HT1080 (cell line): ENCODE data around the gene CSMD2. TPM values are rescaled to one million over a fixed set of nuclear protein-coding genes. Genes with fewer than 3 reads are reported as not detected.

ENCODE experiments used
- DNase-seq: peaks from one replicate; pipeline ENCODE4 v3.0.0-alpha.2; 2015; ENCODE audit warnings: low read depth
- total RNA-seq: library from RNA; depleted of rRNA; stranded (reverse); fragments of >200 nt; shearing (Covaris generic); gene quantifications from 2 replicates; pipeline ENCODE4 v1.2.3, GENCODE V29; 2014

Gene CSMD2
- total RNA-seq, 1 experiment from 2014 or later = 2.3 TPM

GRCh38 chr1:33763406-33763805, 401.6 kb downstream of the CSMD2 start:
- DNase-seq = peak; percentile 85

GRCh38 chr1:33762962-33763361, 402.1 kb downstream of the CSMD2 start:
- no peak for DNase-seq

GRCh38 chr1:33762109-33762830, 402.8 kb downstream of the CSMD2 start:
- no peak for DNase-seq

DNA sequence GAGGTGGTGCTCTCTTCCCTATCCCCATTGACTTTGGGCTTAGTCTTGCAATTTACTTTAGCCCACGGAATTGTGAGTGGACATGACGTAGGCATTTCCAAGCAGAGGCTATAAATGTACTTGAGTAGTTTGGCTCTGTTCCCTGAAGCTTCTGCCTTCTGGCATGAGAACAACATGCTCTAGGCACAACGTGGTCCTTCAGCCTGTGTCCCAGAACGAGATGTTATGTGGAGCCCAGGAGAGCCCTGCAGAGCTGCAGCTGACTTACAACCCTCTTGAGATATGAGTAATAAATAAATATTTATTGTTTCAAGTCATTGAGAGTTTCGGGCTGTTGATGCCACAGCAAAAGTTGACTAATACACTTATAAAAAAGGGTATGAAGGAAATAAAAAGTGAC, 406.3 kb downstream of the CSMD2 start:
- DNase-seq = no peak

GRCh38 chr1:33753087-33753856, 411.8 kb downstream of the CSMD2 start:
- no peak for DNase-seq

DNA sequence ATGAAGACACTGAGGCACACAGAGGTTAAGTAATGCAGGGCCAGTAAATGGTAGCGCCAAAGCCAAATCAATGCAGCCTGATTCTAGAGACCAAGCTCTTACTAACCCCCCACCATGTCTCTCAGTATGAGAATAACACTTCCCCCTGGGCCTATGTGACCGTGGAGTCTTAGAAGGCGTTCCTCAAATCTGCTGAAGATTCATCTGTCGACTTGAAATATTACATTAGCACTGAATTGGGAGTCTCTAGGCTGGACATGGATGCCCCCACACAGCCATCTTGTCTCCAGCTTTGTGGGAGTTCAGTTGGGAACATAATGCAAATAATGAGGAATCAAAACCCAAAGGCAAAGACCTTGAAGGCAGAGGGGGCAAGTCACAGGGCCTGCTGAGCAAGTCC, 419.1 kb downstream of the CSMD2 start:
- no peak for DNase-seq

- no peak for DNase-seq
Measured at GRCh38 chr1:33743221-33743998, 421.6 kb downstream of the CSMD2 start.

GRCh38 chr1:33742663-33743062, 422.4 kb downstream of the CSMD2 start:
- no peak for DNase-seq

DNA sequence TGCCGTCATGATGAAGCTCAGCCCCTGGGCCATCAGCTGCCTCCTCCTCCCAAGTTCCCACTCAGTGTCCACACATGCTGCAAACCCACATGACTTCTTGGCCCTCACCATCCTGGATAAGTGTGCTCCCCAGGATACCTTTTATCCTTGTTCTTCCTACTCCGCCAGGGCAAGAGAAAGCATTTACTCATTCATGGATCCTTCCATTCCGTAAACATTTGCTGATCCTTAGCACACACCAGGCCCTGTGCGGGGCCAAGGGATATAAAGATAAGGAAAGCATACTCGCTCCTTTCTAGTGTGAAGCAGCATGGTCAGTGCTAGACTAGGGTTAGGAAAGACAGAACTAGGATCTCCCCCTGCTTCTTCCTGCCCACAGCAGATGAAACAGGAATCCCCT, 423.3 kb downstream of the CSMD2 start:
- no peak for DNase-seq

DNA sequence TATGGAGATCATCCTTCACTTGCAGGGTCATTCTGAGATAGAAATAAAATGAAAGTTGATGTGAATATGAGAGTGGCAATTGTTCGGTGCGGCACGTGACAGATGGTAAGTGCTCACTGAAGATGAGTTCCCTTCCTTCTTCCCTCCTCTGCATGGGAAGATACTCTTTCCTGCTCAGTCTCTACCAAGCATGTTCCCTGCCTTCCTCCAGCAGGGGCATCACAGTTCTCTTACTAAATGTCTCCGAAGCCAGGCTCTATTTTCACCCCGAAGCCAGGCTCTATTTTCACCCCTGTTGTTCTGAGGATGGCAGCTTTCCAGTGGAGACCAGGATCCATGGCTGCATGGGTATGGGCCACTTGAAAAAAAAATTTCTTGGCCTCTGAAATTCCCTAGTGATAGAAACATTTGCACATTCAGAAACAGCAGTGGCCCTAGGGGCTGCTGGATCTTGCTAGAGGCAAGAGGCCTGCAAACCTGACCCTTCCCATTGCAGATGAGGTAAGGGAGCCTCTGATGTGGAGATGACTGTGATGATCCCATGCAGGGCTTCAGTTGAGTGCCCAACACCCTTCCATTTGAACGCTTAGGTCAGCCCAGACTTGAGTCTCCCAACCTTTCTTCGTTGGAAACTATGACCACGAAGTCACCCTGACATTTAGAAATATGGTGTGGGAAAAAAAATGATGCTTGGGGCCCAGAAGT, 424.8 kb downstream of the CSMD2 start:
- DNase-seq = no peak

DNA sequence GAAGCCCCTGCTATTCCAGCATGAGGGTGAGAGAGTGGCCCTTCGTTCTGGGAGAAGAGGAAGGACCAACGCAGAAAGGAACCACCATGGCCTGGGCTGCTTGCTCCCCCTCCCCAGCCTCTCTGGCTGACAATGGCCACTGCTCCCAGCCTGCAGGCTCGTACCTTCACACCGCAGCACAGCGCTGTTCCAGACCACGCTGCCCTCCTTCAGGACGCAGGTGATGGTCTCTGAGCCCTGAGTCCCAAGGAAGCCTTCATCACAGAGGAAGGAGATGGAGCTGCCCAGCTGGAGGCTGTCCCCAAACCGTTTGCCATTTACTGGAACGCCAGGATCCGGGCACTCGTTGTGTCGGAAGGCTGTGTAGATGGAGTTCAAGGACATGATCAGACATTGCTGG, 426.1 kb downstream of the CSMD2 start:
- no peak for DNase-seq

- DNase-seq = no peak
Measured at GRCh38 chr1:33738536-33738935, 426.5 kb downstream of the CSMD2 start.

DNA sequence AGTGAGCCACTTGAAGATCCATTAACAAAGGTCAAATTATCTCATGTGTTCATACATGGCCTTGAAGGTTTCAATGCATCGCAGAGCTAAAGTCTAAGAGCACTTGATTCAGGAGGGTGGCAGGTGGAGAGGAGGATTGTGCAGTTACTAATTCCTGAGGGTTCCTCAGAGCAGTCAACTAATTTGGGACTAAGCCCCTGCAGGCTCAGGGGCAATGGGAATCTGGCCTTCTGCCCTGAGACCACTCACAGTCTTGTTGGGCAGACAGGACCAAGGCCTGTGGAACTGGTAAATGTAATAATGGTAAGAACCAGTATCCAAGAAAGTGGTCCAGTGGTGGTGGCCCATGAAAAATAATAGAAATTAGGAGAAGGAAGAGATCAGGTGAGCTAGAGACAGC, 428.5 kb downstream of the CSMD2 start:
- DNase-seq = no peak

GRCh38 chr1:33735624-33736023, 429.4 kb downstream of the CSMD2 start:
- DNase-seq = peak; percentile 47

DNA sequence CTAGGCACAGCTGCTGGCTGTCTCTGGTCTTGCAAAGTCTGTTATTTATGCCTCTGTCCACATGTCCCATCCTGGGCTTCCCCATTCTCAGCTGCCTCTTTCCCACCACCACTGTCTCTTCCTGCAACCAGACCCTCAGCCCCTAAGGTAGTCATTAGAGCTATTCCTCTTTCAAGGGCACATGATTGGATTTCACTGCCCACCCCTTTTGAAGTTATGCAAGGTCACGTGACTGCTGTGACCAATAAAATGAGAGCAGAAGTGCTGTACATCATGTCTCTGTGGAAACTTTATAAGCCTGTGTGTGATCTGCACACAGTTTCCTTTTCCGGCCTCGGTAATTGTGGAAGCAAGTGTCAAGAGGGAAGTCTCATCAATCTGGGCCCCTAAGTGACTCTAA, 437.7 kb downstream of the CSMD2 start:
- DNase-seq = no peak

DNA sequence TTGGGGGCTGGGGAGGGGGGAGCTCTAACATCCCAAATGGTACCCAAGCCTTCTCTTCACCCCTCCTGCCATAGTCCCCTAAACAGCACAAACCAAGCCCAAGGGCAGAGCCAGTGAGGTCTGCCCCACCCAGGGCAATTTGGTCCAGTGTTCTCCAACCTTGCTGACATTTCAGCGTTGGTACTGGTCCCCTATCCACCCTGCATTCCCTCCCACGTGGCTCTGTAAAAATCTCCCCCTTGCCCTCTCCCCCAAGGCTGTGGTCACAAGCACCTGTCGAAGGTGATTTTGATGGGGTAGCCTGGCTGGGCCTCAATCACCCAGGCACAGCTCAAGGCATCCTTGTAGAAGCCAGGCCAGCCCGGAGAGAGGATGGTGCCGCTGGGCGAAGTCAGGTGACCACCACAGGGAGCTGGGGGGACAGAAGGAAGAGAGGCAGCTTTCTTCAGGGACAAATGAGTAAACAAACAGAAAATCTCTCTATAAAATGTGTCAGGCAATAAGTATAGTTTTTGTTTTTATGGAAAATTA, 438.7 kb downstream of the CSMD2 start:
- DNase-seq = no peak

DNA sequence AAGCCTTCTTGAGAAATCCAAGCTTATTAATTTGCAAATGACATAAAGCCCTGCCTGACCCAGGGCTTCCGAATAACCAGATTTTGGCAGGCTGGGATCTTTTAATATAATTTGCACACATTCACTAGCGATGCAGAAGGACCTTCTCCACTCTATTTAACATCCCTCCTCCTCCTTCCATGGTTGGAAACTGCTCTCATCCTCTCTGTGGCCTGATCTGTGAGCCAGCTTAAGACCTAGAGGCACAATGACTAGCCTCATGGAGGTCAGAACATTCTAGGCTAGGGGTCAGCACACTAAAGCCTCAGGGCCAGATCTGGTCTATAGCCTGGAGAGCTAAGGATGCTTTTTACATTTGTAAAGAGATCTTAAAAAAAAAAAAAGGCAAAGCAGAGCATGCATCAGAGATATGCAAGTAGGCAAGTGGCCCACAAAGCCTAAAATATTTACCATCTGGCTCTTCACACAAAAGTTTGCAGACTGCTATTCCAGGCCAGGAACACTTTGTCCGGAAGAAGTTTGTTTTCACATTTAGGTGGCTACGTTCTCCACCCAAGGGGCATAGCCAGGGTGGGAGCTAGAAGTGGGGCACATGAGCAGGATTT, 439.4 kb downstream of the CSMD2 start:
- no peak for DNase-seq

DNA sequence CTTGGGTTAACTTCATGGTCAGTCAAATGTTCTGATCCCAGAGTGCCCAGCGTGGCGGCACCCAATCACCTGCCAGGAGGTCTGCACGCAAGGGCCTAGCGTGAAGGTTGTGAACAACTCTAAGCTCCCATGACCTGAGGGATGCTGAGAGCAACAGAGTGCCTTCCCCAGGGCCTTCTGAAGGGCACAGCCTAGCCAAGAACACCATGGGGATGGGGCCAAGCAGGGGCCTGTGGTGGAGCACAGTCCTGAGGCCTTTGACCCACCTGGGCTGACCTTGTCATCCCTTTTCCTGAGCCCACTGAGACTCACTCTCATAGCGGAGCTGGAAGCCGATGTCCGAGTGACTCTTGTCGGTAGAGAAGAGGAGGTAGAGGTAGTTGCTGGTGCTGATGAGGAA, 440.0 kb downstream of the CSMD2 start:
- DNase-seq = no peak

GRCh38 chr1:33724348-33724747, 440.7 kb downstream of the CSMD2 start:
- DNase-seq = no peak

DNA sequence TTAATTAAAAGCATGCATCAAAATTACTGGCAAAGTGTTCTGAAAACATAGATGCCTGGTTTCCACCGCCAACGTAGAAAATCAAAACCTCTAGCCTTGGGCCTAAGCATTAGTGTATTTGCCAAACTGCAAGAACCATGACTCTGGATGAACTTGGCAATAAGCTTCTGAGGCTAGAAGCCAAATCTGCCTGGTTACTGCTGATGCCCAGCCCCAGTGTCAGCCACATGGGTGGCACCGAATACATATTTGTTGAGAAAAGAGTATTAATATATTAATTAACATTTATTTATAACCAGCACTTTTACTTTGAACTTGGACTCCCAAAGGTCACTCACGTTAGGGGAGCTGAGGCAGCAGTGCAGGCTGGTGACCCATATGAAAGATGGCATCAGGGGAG, 441.8 kb downstream of the CSMD2 start:
- DNase-seq = no peak

GRCh38 chr1:33721301-33721815, 443.7 kb downstream of the CSMD2 start:
- DNase-seq = no peak
